Ishikawa (cell line): ENCODE data around the gene CADM2.

Experiments
- CEBPB ChIP-seq: IDR thresholded peaks from 2 replicates; pipeline ENCODE4 v1.6.1; 2012
- CREB1 ChIP-seq: IDR thresholded peaks from 2 replicates; pipeline ENCODE4 v1.6.1; 2012; ENCODE audit warnings: low read depth
- EGR1 ChIP-seq: IDR thresholded peaks from 2 replicates; pipeline ENCODE4 v1.6.1; 2012
- EP300 ChIP-seq: IDR thresholded peaks from 2 replicates; pipeline ENCODE4 v1.6.1; 2012; ENCODE audit warnings: borderline replicate concordance
- FOXM1 ChIP-seq: IDR thresholded peaks from 2 replicates; pipeline ENCODE4 v1.6.1; 2012; ENCODE audit warnings: low read depth, borderline replicate concordance
- MAX ChIP-seq: IDR thresholded peaks from 2 replicates; pipeline ENCODE4 v1.6.1; 2012
- NFIC ChIP-seq: IDR thresholded peaks from 2 replicates; pipeline ENCODE4 v1.6.1; 2012
- RAD21 ChIP-seq: IDR thresholded peaks from 2 replicates; pipeline ENCODE4 v1.6.1; 2012; ENCODE audit warnings: low read depth
- TAF1 ChIP-seq: IDR thresholded peaks from 2 replicates; pipeline ENCODE4 v1.6.1; 2012; ENCODE audit warnings: low read depth, mild to moderate bottlenecking
- TCF12 ChIP-seq: IDR thresholded peaks from 2 replicates; pipeline ENCODE4 v1.6.1; 2012; ENCODE audit warnings: low read depth
- TEAD4 ChIP-seq: IDR thresholded peaks from 2 replicates; pipeline ENCODE4 v1.6.1; 2012
- USF1 ChIP-seq: IDR thresholded peaks from 2 replicates; pipeline ENCODE4 v1.6.1; 2012
- YY1 ChIP-seq: IDR thresholded peaks from 2 replicates; pipeline ENCODE4 v1.6.1; 2012; ENCODE audit warnings: low read depth
- ZBTB7A ChIP-seq: IDR thresholded peaks from 2 replicates; pipeline ENCODE4 v1.6.1; 2012; ENCODE audit warnings: low read depth
- TF ChIP-seq, protein P1 (sequence below): IDR thresholded peaks from 2 replicates; pipeline ENCODE4 v1.6.1; 2012; ENCODE audit warnings: low read depth, mild to moderate bottlenecking

Gene CADM2

DNA sequence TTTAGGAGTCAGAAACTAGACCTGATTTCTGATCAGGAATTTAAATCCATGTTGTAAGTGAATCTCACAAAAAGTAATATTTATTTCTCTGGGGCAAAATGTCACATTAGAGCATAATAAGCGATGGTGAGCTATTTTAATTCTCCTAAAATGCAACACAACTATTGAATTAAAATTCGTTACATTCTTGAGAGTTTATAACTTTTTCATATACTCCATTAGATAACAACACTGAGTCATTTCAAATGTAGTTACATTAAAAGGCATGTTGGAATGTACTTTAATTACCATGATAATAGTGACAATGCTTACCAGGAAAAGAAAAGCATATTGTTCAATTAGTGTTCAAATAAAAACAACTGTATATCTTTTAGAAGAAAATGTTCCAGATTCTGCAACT is 116.9 kb downstream of the CADM2 start:
- no peak for TF ChIP-seq RAD21
- no peak for TF ChIP-seq EP300
- TF ChIP-seq TEAD4: no peak
- no peak for TF ChIP-seq FOXM1
- TF ChIP-seq EGR1: no peak
- TF ChIP-seq, protein P1, sequence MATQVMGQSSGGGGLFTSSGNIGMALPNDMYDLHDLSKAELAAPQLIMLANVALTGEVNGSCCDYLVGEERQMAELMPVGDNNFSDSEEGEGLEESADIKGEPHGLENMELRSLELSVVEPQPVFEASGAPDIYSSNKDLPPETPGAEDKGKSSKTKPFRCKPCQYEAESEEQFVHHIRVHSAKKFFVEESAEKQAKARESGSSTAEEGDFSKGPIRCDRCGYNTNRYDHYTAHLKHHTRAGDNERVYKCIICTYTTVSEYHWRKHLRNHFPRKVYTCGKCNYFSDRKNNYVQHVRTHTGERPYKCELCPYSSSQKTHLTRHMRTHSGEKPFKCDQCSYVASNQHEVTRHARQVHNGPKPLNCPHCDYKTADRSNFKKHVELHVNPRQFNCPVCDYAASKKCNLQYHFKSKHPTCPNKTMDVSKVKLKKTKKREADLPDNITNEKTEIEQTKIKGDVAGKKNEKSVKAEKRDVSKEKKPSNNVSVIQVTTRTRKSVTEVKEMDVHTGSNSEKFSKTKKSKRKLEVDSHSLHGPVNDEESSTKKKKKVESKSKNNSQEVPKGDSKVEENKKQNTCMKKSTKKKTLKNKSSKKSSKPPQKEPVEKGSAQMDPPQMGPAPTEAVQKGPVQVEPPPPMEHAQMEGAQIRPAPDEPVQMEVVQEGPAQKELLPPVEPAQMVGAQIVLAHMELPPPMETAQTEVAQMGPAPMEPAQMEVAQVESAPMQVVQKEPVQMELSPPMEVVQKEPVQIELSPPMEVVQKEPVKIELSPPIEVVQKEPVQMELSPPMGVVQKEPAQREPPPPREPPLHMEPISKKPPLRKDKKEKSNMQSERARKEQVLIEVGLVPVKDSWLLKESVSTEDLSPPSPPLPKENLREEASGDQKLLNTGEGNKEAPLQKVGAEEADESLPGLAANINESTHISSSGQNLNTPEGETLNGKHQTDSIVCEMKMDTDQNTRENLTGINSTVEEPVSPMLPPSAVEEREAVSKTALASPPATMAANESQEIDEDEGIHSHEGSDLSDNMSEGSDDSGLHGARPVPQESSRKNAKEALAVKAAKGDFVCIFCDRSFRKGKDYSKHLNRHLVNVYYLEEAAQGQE: no peak
- no peak for TF ChIP-seq USF1
- no peak for TF ChIP-seq TAF1
- TF ChIP-seq YY1: no peak
- no peak for TF ChIP-seq TCF12
- no peak for TF ChIP-seq CEBPB
- no peak for TF ChIP-seq MAX
- no peak for TF ChIP-seq NFIC
- no peak for TF ChIP-seq CREB1
- TF ChIP-seq ZBTB7A: no peak

DNA sequence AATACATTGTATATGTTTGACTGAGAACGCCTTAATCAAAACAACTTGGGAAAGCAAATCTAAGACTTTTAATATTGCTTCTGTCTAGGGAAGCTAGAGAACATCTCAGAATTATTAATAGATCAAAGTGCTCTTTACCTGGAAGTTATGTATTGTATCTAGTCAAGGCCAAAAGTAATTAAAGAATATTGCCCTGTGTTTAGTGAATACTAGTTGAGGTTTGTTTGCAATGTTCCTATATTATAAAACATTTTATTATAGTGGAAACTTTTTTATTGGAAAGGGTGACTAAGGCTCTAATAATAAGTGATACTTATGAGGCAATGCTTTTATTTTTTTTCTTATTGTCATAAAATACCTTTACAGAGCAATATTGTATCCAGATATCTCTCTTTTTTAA is 118.2 kb downstream of the CADM2 start:
- TF ChIP-seq TAF1: no peak
- no peak for TF ChIP-seq TCF12
- TF ChIP-seq, protein P1: no peak
- no peak for TF ChIP-seq EP300
- TF ChIP-seq ZBTB7A: no peak
- TF ChIP-seq EGR1: no peak
- no peak for TF ChIP-seq FOXM1
- TF ChIP-seq YY1: no peak
- TF ChIP-seq RAD21: no peak
- TF ChIP-seq NFIC: no peak
- TF ChIP-seq CREB1: no peak
- no peak for TF ChIP-seq CEBPB
- no peak for TF ChIP-seq MAX
- no peak for TF ChIP-seq USF1
- TF ChIP-seq TEAD4: no peak

- TF ChIP-seq NFIC: no peak
- TF ChIP-seq, protein P1: no peak
- TF ChIP-seq USF1: no peak
- no peak for TF ChIP-seq CREB1
- no peak for TF ChIP-seq EGR1
- TF ChIP-seq FOXM1: no peak
- TF ChIP-seq ZBTB7A: no peak
- TF ChIP-seq TEAD4: no peak
Observed at GRCh38 chr3:85081191-85081906, 122.6 kb downstream of the CADM2 start.

DNA sequence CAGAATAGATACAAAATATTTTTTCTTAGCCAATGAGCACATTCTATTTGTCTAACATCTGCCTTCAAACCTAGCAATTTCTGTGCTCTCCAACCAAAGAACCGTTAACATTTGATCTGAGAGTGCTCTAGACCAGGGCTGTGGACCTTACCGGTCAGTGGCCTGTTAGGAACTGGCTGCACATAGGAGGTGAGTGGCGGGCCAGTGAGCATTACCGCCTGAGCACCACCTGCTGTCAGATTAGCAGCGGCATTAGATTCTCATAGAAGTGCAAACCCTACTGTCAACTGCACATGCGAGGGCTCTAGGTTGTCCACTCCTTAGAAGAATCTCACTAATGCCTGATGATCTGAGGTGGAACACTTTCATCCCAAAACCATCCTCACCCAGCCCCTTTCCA is 131.7 kb downstream of the CADM2 start:
- TF ChIP-seq YY1 (no peak), FOXM1 (no peak), NFIC (no peak), EGR1 (no peak), TAF1 (no peak), CEBPB (no peak), EP300 (no peak), CREB1 (no peak), MAX (no peak), TCF12 (no peak), RAD21 (no peak), ZBTB7A (no peak), TEAD4 (no peak), USF1 (no peak)
- TF ChIP-seq, protein P1: no peak
